Stimulated activated naive CD8-positive, alpha-beta T cell treated with anti-CD3 and anti-CD28 coated beads, Interleukin-15, Interleukin-2, amounts not matched to agents 100 U/mL and 50 U/mL, for 24 hours (primary cell): ENCODE measurements around the gene ZBTB39.
"Not testable (repeated sequence)": the region's sequence is repeated elsewhere in the genome, so short reads cannot be mapped to it uniquely, and the experiment has no call there.

Source experiments
- ATAC-seq: fragments of 150-1000 bp; cut with Tn5 transposase; one replicate; pipeline ENCODE4 v1.10.0; 2021
- DNase-seq: peaks from one replicate; pipeline ENCODE4 v3.0.0; 2021

Gene ZBTB39

GRCh38 chr12:57031789-57032188 is 25.4 kb upstream of the ZBTB39 start:
- ATAC-seq: no peak

GRCh38 chr12:57031138-57031725 is 24.9 kb upstream of the ZBTB39 start:
- ATAC-seq: no peak
- no peak for DNase-seq

More at GRCh38 chr12:57031789-57032188, 25.4 kb upstream of the ZBTB39 start:
- no peak for DNase-seq

- ATAC-seq (no peak), DNase-seq (no peak)
Measured at GRCh38 chr12:57029457-57029856, 23.1 kb upstream of the ZBTB39 start.

- ATAC-seq (no peak), DNase-seq (no peak)
Measured at GRCh38 chr12:57027805-57028153, 21.4 kb upstream of the ZBTB39 start.

- ATAC-seq (peak; percentile 71), DNase-seq (no peak)
Measured at GRCh38 chr12:57027011-57027804, 20.9 kb upstream of the ZBTB39 start.

- DNase-seq (no peak), ATAC-seq (no peak)
Measured at GRCh38 chr12:57025196-57025595, 18.9 kb upstream of the ZBTB39 start.

GRCh38 chr12:57022324-57022723 is 16.0 kb upstream of the ZBTB39 start:
- ATAC-seq, DNase-seq: not testable (repeated sequence)

GRCh38 chr12:57019983-57020719 is 13.8 kb upstream of the ZBTB39 start:
- DNase-seq (no peak), ATAC-seq (no peak)

GRCh38 chr12:57018906-57019305 is 12.6 kb upstream of the ZBTB39 start:
- ATAC-seq (no peak), DNase-seq (no peak)

GRCh38 chr12:57018353-57018752 is 12.0 kb upstream of the ZBTB39 start:
- not testable (repeated sequence) for ATAC-seq, DNase-seq

GRCh38 chr12:57016348-57016747 is 10.0 kb upstream of the ZBTB39 start, which contains the start of gene TAC3:
TAC3 (minus strand) TSS chr12:57016529; CDS start chr12:57015797, 732 bp downstream.
- DNase-seq (no peak), ATAC-seq (no peak)

- DNase-seq (no peak), ATAC-seq (no peak)
Measured at GRCh38 chr12:57012600-57013465, 6.5 kb upstream of the ZBTB39 start.

GRCh38 chr12:57011438-57012424 is 5.4 kb upstream of the ZBTB39 start:
- DNase-seq: no peak
- peak; percentile 77 for ATAC-seq

GRCh38 chr12:57010627-57011247 is 4.4 kb upstream of the ZBTB39 start:
- ATAC-seq (no peak), DNase-seq (no peak)

- ATAC-seq (no peak), DNase-seq (no peak)
Measured at GRCh38 chr12:57009949-57010626, 3.7 kb upstream of the ZBTB39 start.

GRCh38 chr12:57008178-57008577 is 1.8 kb upstream of the ZBTB39 start:
- ATAC-seq (no peak), DNase-seq (no peak)

- ATAC-seq (no peak), DNase-seq (peak; percentile 34)
Measured at GRCh38 chr12:57006809-57007475, 596 bp upstream of the ZBTB39 start.

GRCh38 chr12:57004651-57005050 is 1.7 kb downstream of the ZBTB39 start:
- ATAC-seq (no peak), DNase-seq (no peak)

GRCh38 chr12:57003395-57003794 is 3.0 kb downstream of the ZBTB39 start:
- ATAC-seq (no peak), DNase-seq (no peak)
